HG03159 (cell line): Measurements from ENCODE around the gene CSF2.

Source experiments
- ATAC-seq: cut with Tn5 transposase; IDR thresholded peaks from one replicate; pipeline ENCODE4 v1.9.1; 2021; ENCODE audit warnings: mild to moderate bottlenecking, moderate library complexity; ENCODE audit not compliant: unreplicated experiment

Gene CSF2

DNA sequence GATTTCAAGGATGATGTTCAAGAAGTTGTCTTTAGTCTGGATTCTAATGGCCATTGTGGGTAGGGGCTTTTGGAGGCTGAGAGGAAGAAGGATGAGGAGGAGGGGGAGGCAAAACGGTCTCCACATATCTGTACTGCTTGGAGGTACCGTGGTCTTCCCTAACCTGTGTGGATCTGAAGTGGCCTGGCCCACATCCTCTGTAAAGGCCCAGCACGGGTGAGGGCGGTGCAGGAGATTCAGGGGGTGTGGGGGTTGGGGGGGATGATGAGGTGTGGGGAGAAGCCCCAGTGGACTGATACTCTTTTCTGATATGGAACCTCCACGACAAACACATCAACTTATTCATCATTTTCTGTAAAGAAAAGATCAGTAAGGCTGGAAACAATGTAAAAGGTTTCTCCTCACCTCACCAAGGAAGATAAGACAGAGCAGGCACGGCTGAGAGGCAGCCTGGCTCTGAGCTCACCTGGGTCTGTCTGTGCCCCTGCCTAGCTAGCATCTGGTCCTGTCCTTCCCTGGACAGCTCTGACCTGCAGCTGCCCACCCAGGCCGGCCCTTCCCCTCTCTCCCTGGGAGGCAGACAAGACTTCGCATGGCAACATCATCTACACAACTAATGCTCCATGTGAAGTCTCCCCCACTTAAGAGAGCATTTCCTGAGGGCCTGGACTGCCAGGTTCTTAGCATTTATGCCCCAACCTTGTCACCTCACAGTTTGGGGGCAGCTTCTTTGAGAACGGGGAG is 18.7 kb upstream of the CSF2 start:
- no peak for ATAC-seq

- ATAC-seq = no peak
Measured at GRCh38 chr5:132055441-132055807, 18.2 kb upstream of the CSF2 start.

- no peak for ATAC-seq
Measured at GRCh38 chr5:132055808-132056609, 17.6 kb upstream of the CSF2 start.

DNA sequence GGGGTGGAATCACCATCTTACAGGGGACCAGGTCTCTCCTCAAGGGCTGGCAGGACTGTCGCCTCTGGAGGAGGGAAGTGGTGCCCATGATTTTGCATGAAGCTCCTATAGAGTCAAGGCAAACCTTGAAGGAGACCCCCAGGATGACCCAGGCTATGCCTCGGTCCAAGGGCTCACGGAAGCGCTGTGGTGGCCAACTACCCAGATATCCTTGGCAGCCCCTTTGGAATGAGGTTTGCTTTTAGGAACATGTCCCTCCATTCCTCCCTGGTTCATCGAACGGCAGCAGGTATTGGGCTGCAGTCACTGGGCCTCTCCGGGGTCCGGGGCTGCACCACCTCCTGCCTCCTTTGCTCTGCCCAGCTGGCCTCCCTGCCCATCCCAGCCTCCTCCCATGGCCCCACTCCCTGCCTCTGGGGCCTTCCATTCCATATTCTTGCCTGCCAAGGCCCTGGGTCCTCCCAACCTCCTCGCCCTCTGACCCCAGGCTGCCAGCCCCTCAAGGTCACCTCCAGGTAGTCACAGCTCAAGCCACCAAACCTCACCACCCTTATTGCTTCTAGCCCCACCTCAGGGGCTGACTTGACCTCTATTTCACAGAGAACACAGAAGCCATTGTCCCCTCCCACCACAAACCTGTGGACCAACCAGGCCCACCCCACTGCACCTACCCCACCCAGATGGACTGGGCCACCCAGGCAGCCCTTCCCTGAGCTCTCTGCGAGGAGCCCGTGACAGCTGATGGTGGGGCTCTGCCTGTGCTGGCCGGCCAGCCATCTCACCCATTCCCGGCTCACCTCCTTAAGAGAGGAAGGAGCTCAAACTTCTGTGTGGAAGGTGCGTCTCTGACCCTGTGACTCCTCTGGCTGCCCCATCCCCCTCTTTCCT is 16.7 kb upstream of the CSF2 start:
- ATAC-seq = no peak

GRCh38 chr5:132057498-132058255 is 15.9 kb upstream of the CSF2 start:
- ATAC-seq = no peak

GRCh38 chr5:132058646-132059042 is 14.9 kb upstream of the CSF2 start:
- no peak for ATAC-seq

DNA sequence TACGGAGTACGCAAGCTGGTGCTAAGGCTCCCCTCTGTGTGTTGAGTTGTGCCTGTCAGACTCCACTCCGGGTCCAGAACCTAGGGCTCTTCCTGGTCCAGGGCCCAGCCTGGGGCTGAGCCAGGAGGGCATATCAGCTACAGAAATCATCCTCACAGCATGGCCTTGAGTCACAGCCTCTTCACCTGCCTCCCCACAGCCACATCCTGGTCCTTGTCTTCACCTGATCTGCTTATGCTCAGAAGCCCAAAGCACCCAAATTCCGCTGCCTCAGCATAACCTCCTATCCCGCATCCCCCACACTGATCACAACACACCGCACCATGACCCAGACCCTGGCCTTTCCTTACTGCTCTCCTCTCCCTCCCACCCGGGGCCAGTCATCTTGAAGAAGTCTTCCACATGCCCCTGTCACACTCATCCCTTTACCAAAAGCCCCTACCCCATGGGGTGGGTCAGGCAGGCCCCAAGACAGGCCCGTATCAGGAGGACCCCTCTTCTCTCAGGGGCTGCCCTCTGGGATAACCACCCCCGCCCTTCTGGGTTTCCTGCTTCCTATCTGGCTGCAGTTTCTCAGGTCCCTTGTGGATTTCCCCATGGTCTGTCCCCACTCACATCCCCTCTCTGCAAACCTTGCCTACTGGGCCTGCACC is 14.4 kb upstream of the CSF2 start:
- no peak for ATAC-seq

DNA sequence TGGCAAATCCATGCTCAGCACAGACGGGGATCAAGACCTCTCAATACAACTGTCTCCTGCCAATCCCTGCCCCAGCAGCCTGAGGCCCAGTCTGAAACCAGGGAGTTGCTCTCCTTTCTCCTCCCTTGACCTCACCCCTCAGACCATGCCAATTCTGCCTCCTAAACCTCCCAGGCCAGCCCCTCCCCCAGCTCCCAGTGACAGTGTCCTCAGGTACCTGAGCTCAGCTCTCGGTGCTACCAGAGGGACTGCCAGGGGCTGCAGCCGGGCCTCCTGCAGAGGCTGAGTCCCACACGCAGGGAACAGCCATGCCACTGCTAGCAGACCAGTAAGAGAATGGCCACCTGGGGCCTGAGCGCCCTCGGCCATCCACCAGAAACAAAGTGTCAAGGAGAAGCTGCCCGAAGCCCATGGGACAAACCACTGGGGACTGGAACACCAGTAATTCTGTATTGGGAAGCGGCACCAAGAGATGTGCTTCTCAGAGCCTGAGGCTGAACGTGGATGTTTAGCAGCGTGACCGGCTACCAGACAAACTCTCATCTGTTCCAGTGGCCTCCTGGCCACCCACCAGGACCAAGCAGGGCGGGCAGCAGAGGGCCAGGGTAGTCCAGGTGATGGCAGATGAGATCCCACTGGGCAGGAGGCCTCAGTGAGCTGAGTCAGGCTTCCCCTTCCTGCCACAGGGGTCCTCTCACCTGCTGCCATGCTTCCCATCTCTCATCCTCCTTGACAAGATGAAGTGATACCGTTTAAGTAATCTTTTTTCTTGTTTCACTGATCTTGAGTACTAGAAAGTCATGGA is 13.7 kb upstream of the CSF2 start:
- ATAC-seq = no peak

GRCh38 chr5:132060501-132061161 is 13.0 kb upstream of the CSF2 start, which contains the start of gene IL3:
IL3 (plus strand) TSS chr5:132060655; CDS start chr5:132060707, 52 bp downstream.
- ATAC-seq = no peak

- ATAC-seq = peak; percentile 69
Measured at GRCh38 chr5:132063090-132063911, 10.3 kb upstream of the CSF2 start.

DNA sequence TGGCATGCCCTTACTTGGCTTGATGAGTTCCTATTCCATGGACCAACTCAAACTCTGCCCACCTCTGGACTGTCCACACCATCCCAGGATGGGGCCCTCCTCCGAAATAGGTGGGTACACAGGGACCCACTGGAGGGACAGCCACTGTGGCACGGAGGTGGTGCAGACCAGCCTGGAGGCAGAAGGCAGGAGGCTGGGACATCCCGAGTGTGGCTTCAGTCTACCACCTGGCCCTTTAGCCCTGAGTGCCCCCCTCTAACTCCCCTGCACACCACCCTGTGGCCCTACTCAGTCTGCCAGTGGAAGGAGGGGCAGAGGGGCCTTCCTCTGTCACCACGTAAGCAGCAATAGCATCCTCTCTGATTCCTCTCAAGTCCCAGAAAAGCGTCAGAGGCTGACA is 9.4 kb upstream of the CSF2 start:
- no peak for ATAC-seq

- peak; percentile 66 for ATAC-seq
Measured at GRCh38 chr5:132064738-132065331, 8.8 kb upstream of the CSF2 start.

DNA sequence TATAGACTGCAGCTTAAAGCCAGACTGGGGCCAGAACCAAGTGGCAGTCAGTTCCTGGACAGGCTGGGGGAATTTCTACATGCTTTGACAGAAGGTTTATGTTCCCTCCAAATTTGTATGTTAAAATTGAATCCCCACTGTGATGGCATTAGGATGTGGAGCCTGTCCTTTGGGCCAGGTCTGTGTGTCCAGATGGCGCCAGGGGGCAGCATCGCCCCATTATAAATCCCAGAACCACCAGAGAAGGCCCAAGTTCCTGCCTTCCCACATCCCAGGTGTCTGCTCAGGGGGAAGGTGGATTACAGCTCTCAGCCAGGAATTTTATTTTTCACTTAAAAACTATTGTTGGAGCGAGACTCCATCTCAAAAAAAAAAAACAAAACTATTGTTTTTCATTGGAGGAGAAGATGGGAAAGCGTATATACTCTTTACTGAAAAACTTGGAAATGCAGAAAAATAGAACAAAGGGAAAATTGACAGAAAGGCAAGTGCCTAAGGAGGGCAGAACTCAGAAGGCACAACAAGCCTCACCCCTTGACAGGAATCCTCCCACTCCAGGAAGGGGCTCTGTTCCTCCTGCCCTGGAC is 8.1 kb upstream of the CSF2 start:
- ATAC-seq = no peak

DNA sequence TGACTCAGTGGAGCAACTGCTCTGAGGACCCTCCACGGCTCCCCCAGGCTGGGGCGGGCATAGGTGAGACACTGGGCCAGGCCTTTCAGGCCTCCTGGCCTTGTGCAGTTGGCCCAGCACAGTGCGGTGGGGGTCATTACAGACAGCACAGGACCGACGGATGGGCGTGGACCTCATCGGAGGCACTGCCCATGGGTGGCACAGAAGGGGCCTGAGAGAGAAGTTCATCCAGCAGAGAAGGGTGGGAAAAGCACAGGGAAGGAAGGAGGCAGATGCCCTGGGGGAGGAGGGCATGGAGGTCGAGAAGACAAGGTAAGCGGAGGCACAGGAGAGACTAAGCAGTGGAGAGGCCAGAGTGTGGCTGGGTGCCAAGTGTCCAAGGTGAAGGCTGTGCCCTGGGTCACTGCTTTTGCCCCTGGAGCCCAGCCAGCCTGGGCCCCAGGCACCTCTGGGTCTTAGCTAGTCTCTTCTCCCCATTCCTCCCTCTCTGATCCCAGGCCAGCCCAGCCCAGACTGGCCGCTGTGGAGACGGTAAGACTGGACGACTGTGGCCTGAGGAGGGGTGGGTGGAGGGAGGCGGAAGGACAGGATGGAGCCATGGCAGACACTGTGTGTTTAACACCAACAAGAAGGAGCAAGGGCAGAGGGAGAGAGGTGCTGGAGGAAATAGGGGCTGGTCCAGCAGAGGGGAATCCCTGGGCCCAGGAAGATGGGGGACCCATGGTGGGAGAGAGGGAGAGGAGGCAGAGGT is 7.5 kb upstream of the CSF2 start:
- no peak for ATAC-seq

GRCh38 chr5:132066871-132067270 is 6.7 kb upstream of the CSF2 start:
- ATAC-seq = no peak

GRCh38 chr5:132067451-132067850 is 6.1 kb upstream of the CSF2 start:
- ATAC-seq = no peak
